ENCODE data around the gene MALT1. TPM values are rescaled to one million over a fixed set of nuclear protein-coding genes. Genes with fewer than 3 reads are reported as not detected.

The MALT1 gene
- total RNA-seq, 1 donor from 2014 or later: 36.9 TPM

GRCh38 chr18:58690259-58690658 lies 19.0 kb downstream of the MALT1 start:
- intact Hi-C loops (cut with micrococcal nuclease): no loop called here

GRCh38 chr18:58691256-58691655 lies 20.0 kb downstream of the MALT1 start:
- intact Hi-C loops (cut with micrococcal nuclease): no loop called here

DNA sequence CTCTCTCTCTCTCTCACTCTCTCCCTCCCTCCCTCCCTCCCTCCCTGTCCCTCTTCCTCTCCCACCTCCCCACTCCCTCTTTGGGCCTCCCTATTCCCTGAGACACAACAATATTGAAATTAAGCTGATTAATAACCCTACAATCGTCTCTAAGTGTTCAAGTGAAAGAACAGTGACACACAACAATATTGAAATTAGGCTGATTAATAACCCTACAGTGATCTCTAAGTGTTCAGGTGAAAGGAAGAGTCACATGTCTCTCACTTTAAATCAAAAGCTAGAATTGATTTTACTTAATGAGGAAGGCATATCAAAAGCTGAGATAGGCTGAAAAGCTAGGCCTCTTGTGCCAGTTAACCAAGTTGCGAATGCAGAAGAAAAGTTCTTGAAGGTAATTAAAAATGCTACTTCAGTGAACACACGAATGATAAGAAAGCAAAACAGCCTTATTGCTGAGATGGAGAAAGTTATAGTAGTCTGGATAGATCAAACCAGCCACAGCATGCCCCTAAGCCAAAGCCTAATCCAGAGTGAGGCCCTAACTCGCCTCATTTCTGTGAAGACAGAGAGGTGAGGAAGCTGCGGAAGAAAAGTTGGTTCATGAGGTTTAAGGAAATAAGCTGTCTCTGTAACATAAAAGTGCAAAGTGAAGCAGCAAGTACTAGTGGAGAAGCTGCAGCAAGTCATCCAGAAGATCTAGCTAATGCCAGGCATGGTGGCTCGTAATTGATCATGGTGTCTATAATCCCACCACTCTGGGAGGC lies 21.3 kb downstream of the MALT1 start:
- intact Hi-C loops (cut with micrococcal nuclease): no loop called here

GRCh38 chr18:58694221-58694620 lies 23.0 kb downstream of the MALT1 start:
- intact Hi-C loops (cut with micrococcal nuclease): no loop called here

DNA sequence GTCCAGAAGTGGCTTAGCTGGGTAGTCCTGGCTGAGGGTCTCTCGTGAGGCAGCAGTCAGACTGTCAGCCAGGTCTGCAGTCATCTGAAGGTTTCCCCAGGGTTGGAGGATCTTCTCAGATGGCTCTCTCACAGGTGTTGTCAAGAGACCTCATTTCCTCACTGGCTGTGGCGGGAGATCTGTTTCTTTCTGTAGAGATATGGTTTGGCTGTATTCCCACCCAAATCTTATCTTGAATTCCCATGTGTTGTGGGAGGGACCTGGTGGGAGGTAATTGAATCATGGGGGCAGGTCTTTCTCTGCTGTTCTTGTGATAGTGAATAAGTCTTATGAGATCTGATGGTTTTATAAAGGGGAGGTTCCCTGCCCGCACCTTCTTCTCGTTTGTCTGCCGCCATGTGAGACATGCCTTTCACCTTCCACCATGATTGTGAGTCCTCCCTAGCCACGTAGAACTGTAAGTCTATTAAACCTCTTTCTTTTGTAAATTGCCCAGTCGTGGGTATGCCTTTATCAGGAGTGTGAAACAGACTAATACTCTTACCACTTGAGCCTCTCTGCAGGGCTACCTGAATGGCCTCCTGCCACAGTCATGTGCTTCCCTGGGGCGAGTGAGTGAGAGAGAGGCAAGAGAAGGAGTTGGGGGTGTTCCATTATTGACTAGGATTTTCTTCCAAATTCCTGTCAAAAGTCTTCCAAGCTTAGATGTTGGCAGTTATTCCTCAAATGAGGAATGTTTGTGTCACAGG lies 23.6 kb downstream of the MALT1 start:
- intact Hi-C loops (cut with micrococcal nuclease): no loop called here

- intact Hi-C loops (cut with micrococcal nuclease): no loop called here
These were observed 24.5 kb downstream of the MALT1 start for GRCh38 chr18:58695772-58696171.

DNA sequence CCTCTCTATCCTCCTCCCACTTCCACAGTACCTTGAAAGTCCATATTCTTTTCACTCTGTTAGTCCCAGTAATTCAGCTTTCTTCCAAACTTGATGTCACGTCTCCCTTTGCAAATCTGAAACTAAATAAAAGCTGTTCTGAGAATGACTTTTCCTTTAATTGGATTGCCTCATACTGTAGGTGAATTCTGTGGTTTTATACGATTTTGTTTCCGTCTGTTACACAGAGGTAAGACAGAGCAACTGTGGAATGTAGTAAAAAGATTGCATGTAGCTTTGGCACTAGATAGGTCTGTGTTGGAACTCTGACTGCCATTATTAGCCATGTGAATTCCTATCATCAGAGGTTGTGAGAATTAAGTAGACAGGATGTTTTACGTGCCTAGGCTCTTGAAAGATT lies 25.9 kb downstream of the MALT1 start:
- intact Hi-C loops (cut with micrococcal nuclease): loop anchor here (1.0 kb wide), 1 partner anchor 9 kb away; no protein-coding TSS in a partner anchor

GRCh38 chr18:58698701-58699193 lies 27.5 kb downstream of the MALT1 start:
- intact Hi-C loops (cut with micrococcal nuclease): no loop called here

GRCh38 chr18:58699551-58699950 lies 28.3 kb downstream of the MALT1 start:
- intact Hi-C loops (cut with micrococcal nuclease): no loop called here

- intact Hi-C loops (cut with micrococcal nuclease): no loop called here
These were observed 28.9 kb downstream of the MALT1 start for GRCh38 chr18:58700209-58700608.

DNA sequence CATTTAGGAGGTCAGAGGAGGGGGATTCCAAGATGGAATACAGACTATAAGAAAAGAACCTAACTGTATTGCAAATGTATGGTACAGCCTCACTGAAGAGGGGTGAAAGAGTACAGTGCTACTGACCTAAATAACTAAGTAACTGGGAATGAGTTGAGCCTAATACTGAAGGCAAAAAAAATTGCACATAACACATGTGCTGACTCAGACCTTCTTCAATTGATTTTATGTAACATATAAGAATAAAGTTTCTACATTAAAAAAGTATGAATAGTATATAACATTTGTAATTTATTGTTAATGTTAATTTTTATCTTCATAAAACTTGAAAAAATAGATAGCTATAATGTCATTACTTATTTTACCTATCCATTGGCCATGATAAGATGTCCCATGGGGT lies 41.7 kb downstream of the MALT1 start:
- intact Hi-C loops (cut with micrococcal nuclease): no loop called here

DNA sequence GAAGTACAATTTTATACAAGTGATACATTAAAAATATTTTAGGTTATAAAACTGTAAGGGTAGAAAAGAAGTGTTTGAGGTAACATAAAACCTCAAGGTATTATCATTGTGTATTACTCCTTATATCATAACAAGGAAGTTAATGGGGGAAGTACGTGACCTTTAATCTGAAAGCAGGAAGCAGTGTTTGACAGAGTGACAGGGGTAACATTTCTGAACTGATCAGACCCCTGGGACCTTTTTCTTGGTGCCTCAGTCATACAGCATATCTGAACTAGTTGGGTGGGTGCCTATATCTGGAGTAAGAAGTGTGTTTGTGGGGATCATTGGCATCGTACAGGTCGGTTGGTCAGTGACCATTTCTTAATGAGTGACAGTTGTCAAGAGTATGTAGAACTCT lies 43.0 kb downstream of the MALT1 start:
- intact Hi-C loops (cut with micrococcal nuclease): no loop called here

DNA sequence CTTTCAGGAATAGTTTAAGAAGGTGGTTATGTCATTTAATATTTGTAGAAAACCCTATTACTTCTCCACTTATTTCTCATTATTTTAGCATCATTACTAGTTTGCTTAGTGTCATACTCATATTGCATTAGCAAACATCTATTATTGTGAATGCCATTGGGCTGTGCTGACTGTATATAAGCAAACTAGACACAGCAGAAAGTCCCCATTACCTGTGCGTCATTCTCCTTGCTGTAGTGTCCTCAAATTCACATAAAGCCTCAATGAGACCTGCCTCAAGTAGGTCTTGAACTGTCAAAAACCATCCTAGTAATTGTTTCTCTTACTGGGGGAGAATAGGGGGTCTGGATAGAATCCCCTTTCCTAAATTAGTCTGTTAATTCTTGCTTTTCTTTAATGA lies 43.6 kb downstream of the MALT1 start:
- intact Hi-C loops (cut with micrococcal nuclease): loop anchor here (5.0 kb wide), 1 partner anchor 43 kb away; the partner anchor contains the start of gene MALT1

- intact Hi-C loops (cut with micrococcal nuclease): loop anchor here (5.0 kb wide), 1 partner anchor 43 kb away; the partner anchor contains the start of gene MALT1
These were observed 44.3 kb downstream of the MALT1 start for GRCh38 chr18:58715540-58715939.

GRCh38 chr18:58716060-58716756 lies 44.9 kb downstream of the MALT1 start:
- intact Hi-C loops (cut with micrococcal nuclease): loop anchor here (5.0 kb wide), 1 partner anchor 44 kb away; the partner anchor contains the start of gene MALT1

- intact Hi-C loops (cut with micrococcal nuclease): no loop called here
These were observed 50.4 kb downstream of the MALT1 start for GRCh38 chr18:58721566-58722239.

DNA sequence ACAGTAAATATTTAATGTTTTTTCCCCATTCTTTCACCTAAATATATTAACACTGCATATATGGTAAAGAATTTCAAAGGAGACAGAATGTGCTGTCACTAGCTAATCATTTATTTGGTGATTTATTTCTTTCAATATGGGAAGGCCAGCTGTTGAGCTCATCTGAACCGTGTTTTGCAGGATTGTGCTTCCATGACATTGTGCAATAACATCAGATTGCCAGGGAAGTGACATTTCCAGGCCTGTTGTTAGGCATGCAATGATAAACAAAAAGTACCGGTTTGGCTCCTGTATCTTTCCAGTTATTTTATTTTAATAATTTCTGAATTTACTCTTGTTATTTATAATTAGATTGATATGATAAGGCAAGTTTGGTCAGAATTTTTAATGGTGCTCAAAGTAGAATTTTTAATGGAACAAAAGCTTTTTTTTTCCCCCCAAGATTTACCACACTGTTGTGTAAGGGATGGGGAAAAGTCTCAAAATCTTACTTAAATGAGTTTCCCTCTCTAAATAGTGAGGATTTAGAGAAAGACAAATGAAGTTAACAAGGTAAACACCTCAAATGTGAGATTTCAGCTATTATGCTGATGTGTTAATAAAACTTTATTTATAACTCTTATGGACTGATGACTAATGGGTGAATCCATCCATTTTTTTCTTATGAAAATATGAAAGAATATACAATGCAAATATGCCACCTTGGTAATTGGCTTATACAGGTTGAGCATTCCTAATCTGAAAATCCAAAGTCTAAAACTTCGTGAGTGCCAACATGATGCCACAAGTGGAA lies 52.7 kb downstream of the MALT1 start:
- intact Hi-C loops (cut with micrococcal nuclease): no loop called here

DNA sequence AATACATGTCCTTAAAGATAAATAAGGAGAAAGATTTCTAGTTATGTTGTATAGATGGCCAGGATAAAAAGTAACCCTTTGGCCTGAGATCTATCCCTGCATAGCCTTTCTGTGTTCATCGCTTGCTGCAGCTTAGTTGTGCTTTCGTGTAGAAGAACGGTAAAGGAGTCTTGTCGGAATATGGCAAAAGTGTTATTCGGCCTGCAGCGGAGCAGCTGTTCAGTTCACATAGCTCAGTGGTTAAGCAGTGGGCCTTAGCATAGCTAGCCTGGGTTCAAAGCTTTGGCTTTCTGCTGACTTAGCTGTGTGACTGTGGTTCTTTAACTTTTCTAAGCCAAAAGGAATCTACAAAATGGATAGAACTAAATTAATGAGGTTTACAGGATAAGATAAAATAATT lies 55.4 kb downstream of the MALT1 start:
- intact Hi-C loops (cut with micrococcal nuclease): no loop called here

GRCh38 chr18:58727776-58728500 lies 56.7 kb downstream of the MALT1 start:
- intact Hi-C loops (cut with micrococcal nuclease): no loop called here

- intact Hi-C loops (cut with micrococcal nuclease): no loop called here
These were observed 57.5 kb downstream of the MALT1 start for GRCh38 chr18:58728719-58729118.

Data from T-helper 2 cell treated with Interferon-gamma antibody and Interleukin-4, amounts not matched to agents 100 ng/mL and 5 ng/mL, for 36 hours (primary cell).